GM06990 (cell line): ENCODE results near the gene CARD16.

Source experiments
- DNase-seq: peaks from one replicate; pipeline ENCODE4 v3.0.0-alpha.2; 2011; ENCODE audit not compliant: insufficient read length; ENCODE audit errors: extremely low read depth
- H3K27me3 ChIP-seq: replicated peaks from 2 replicates; pipeline ENCODE4 v1.6.0; 2011; ENCODE audit warnings: low read length; ENCODE audit not compliant: control insufficient read depth, insufficient read depth
- H3K36me3 ChIP-seq: 2 replicates; pipeline ENCODE4 v1.5.1; 2011; ENCODE audit warnings: low read length; ENCODE audit not compliant: control insufficient read depth, insufficient read depth
- H3K4me3 ChIP-seq: replicated peaks from 2 replicates; pipeline ENCODE4 v1.5.1; 2011; ENCODE audit warnings: low read depth, mild to moderate bottlenecking, control low read depth, low read length
- CTCF ChIP-seq: IDR thresholded peaks from 2 replicates; pipeline ENCODE4 v1.5.1; 2011; ENCODE audit warnings: low read length, control low read depth, mild to moderate bottlenecking, inconsistent platforms; ENCODE audit not compliant: insufficient read depth, poor library complexity, severe bottlenecking

CARD16 gene

DNA sequence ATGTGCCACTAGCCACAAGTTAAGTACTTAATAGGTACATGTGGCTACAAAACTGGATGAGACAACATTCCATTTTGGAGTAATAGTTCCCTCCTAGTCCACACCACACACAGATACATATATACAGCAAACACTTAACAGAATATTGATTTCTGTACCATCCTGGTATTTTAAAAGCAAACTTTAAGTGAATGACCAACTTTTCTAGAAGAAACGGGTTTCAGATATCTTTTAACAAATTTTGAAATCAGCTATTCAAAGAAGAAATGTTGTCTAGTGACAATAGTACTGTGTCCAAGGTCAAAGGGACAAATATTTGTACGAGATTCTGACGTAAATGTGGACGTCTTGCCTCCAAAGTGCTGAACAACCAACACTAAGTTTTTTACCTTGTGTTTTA lies 12.3 kb upstream of the CARD16 start:
- DNase-seq = no peak
- TF ChIP-seq CTCF = no peak
- no peaks in the 10 kb centered on the region for H3K27me3 ChIP-seq
- H3K36me3 ChIP-seq = no peaks in the 10 kb centered on the region
- H3K4me3 ChIP-seq = no peak overlapping the region

GRCh38 chr11:105056446-105056845 lies 11.3 kb upstream of the CARD16 start:
- DNase-seq = no peak
- Histone ChIP-seq H3K36me3 (no peaks in the 10 kb centered on the region), H3K27me3 (no peaks in the 10 kb centered on the region), H3K4me3 (no peak overlapping the region)
- TF ChIP-seq CTCF = no peak

DNA sequence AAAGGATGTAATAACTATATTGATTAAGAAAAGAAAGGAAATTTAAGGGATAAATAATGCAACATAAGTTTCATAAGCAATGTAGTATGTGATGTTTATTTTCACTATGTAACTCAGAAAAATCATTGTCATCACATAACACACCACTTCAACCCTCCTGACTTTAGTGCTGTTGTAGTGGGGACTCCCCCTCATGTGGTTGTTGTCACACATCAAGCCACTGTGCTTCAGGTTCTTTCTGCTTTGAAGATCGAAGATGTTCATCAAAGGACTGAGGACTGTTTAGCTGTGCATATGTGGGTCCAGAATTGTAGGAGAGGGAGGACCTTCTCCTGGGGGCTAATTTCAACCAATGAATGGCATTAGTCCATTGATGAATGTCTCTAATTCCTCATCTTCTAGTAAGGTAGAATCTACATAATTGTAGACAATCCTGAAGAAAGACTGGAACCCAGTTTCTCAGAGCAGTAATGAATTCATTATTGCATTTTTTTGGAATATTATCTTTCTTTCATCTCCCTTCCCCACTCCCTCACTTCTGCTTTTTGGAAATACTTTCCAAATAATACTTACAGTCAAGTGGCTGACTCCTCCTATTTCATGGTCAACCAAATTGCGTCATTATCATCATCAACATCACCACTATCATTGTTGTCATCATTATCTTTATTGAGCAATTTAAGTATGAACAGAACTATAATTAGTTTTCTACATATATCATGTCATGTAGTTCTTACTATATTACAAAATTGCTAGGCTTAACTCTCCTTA lies 9.8 kb upstream of the CARD16 start:
- H3K27me3 ChIP-seq = no peaks in the 10 kb centered on the region
- no peak for DNase-seq
- TF ChIP-seq CTCF = no peak

GRCh38 chr11:105052487-105052886 lies 7.4 kb upstream of the CARD16 start:
- H3K4me3 ChIP-seq = no peak overlapping the region

More for the DNA sequence above, 9.8 kb upstream of the CARD16 start:
- Histone ChIP-seq H3K36me3 (no peaks in the 10 kb centered on the region), H3K4me3 (no peak overlapping the region)

GRCh38 chr11:105051559-105051958 lies 6.4 kb upstream of the CARD16 start:
- no peaks in the 10 kb centered on the region for H3K36me3 ChIP-seq
- no peak for DNase-seq
- TF ChIP-seq CTCF = no peak
- no peaks in the 10 kb centered on the region; the same call in 1 of the 2 replicates for H3K27me3 ChIP-seq
- no peak overlapping the region for H3K4me3 ChIP-seq

More at GRCh38 chr11:105052487-105052886, 7.4 kb upstream of the CARD16 start:
- H3K36me3 ChIP-seq = no peaks in the 10 kb centered on the region
- H3K27me3 ChIP-seq = no peaks in the 10 kb centered on the region; the same call in 1 of the 2 replicates
- no peak for TF ChIP-seq CTCF
- DNase-seq = no peak
